ENCODE results near the gene ARHGEF28. TPM values are rescaled to one million over a fixed set of nuclear protein-coding genes. Genes with fewer than 3 reads are reported as not detected.
A peak's percentile ranks its signal among the peaks of the same experiment; 100 is the strongest.

ARHGEF28 gene
- total RNA-seq, 4 donors from 2014 or later: 13.3 to 19.0 (median 16.9) TPM

DNA sequence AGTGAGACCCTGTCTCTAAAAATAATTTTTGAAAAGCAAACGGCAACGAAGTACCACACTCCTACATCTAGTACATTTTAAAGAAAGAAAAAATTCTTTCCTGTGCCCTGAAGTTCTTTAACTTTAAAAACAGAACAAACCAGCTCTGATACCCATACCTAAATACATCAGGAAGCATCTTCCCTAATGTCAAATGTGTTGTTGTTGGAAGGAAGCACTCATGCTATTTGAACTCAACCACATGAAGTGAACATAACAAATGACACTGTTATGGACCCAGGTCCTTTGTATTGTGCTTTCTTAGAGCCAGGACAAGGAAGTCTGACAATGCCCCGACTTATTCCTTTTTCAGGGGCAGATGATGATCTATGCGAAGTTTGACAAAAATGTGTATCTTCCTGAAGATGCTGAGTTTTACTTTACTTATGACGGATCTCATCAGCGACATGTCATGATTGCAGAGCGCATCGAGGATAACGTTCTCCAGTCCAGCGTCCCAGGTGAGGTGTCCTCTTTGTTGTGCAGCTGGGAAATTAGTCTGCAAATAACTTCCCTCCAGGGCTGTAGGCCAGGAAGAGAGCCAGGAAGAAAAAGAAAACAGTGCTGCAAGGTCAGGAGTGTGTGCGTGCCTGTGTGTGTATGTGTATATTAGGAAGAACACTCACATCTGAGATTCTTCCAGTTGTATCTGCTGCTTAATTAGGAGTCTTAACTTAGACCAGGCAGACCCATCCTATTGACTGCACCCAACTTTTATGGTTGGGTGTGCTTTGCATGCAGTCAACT lies 123.7 kb downstream of the ARHGEF28 start:
- peaks cover 0 to 14% (median 0%) of the 10 kb centered on the region in 4 donors for H3K4me1 ChIP-seq
- TF ChIP-seq, protein P1, sequence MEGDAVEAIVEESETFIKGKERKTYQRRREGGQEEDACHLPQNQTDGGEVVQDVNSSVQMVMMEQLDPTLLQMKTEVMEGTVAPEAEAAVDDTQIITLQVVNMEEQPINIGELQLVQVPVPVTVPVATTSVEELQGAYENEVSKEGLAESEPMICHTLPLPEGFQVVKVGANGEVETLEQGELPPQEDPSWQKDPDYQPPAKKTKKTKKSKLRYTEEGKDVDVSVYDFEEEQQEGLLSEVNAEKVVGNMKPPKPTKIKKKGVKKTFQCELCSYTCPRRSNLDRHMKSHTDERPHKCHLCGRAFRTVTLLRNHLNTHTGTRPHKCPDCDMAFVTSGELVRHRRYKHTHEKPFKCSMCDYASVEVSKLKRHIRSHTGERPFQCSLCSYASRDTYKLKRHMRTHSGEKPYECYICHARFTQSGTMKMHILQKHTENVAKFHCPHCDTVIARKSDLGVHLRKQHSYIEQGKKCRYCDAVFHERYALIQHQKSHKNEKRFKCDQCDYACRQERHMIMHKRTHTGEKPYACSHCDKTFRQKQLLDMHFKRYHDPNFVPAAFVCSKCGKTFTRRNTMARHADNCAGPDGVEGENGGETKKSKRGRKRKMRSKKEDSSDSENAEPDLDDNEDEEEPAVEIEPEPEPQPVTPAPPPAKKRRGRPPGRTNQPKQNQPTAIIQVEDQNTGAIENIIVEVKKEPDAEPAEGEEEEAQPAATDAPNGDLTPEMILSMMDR (IDR thresholded peaks at IDR 0.05): no peak
- no peak for TF ChIP-seq POLR2A (IDR thresholded peaks at IDR 0.05)
- no peak overlapping the region for H3K4me3 ChIP-seq
- H3K36me3 ChIP-seq: no peaks in the 10 kb centered on the region
- H3K27me3 ChIP-seq: no peaks in the 10 kb centered on the region
- H3K9me3 ChIP-seq: no peaks in the 10 kb centered on the region
- H3K27ac ChIP-seq: peak overlapping the region in 1 of 4 donors; percentile 16
- DNase-seq: no peak

DNA sequence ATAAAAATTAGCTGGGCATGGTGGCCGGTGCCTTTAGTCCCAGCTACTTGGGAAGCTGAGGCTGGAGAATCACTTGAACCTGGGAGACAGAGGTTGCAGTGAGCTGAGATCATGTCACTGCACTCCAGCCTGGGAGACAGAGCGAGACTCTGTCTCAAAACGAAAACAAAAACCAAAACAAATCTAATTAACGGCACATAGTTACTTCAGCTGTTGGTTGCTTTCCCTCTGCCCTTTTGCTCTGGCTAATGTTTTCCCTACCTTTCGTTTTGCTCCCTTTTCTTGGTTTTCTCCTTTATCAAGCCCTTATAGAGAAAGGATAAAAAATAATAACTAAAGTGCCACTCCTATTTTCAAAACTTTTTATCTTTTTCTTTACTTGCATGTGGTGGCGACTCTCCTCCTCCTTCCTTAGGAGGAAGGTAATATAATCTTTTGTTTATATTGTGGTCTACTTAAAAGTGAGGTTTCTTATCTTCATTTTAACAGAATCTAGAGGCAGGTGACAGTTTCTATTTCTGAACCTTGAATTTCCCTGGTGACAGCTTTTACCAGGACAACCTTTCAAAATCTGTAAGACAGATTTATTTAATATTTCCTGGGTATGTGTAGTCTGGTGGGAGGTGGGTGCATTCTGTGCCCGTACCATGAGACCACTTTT lies 125.4 kb downstream of the ARHGEF28 start:
- no peak for DNase-seq
- Histone ChIP-seq H3K27me3 (no peaks in the 10 kb centered on the region), H3K4me1 (peaks cover 0 to 14% (median 0%) of the 10 kb centered on the region in 4 donors), H3K9me3 (no peaks in the 10 kb centered on the region), H3K4me3 (no peak overlapping the region), H3K27ac (no peak overlapping the region), H3K36me3 (no peaks in the 10 kb centered on the region)
- TF ChIP-seq, protein P1 (IDR thresholded peaks at IDR 0.05): no peak
- TF ChIP-seq POLR2A (IDR thresholded peaks at IDR 0.05): no peak

- no peaks in the 10 kb centered on the region for H3K9me3 ChIP-seq
- no peaks in the 10 kb centered on the region for H3K36me3 ChIP-seq
- H3K27ac ChIP-seq: no peak overlapping the region
- no peak overlapping the region for H3K4me3 ChIP-seq
- DNase-seq: no peak
- no peaks in the 10 kb centered on the region for H3K27me3 ChIP-seq
- peaks cover 0 to 2% (median 0%) of the 10 kb centered on the region in 4 donors for H3K4me1 ChIP-seq
- TF ChIP-seq POLR2A (IDR thresholded peaks at IDR 0.05): no peak
- TF ChIP-seq, protein P1 (IDR thresholded peaks at IDR 0.05): no peak
Observed at GRCh38 chr5:73754254-73754653, 128.3 kb downstream of the ARHGEF28 start.

- TF ChIP-seq POLR2A (IDR thresholded peaks at IDR 0.05): no peak
- TF ChIP-seq, protein P1 (IDR thresholded peaks at IDR 0.05): no peak
- Histone ChIP-seq H3K27ac (no peak overlapping the region), H3K4me3 (no peak overlapping the region), H3K27me3 (no peaks in the 10 kb centered on the region), H3K9me3 (no peaks in the 10 kb centered on the region), H3K4me1 (no peaks in the 10 kb centered on the region), H3K36me3 (no peaks in the 10 kb centered on the region)
- no peak for DNase-seq
Observed at GRCh38 chr5:73757416-73757815, 131.4 kb downstream of the ARHGEF28 start.

GRCh38 chr5:73759771-73760170 lies 133.8 kb downstream of the ARHGEF28 start:
- H3K36me3 ChIP-seq: no peaks in the 10 kb centered on the region
- TF ChIP-seq POLR2A (IDR thresholded peaks at IDR 0.05): no peak
- TF ChIP-seq, protein P1 (IDR thresholded peaks at IDR 0.05): no peak
- H3K27ac ChIP-seq: no peak overlapping the region
- DNase-seq: no peak
- H3K4me1 ChIP-seq: no peaks in the 10 kb centered on the region
- no peak overlapping the region for H3K4me3 ChIP-seq
- H3K27me3 ChIP-seq: no peaks in the 10 kb centered on the region
- H3K9me3 ChIP-seq: no peaks in the 10 kb centered on the region
